HepG2 (cell line): ENCODE data around the gene CASP7. TPM values are rescaled to one million over a fixed set of nuclear protein-coding genes. Genes with fewer than 3 reads are reported as not detected.

Experiments
- ATAC-seq: fragments of 200-7000 bp; cut with Tn5 transposase; 3 replicates; pipeline ENCODE4 v1.9.1; 2020; ENCODE audit warnings: mild to moderate bottlenecking, moderate library complexity
- BruUV-seq: library from RNA; stranded (reverse); fragments of 400-500 nt; replicated peaks from 2 replicates; lab custom pipeline; 2021; lab: Mats Ljungman, UMichigan
- CTCF ChIA-PET: fragments of 300-600 bp; formaldehyde crosslinking; extraction: SDS; loops from one replicate; lab custom pipeline; 2021; ENCODE audit warnings: low total read pairs, inconsistent platforms, low intra/inter-chr PET ratio; lab: Yijun Ruan, JAX
- POLR2A ChIA-PET: fragments of 350-600 bp; sonication (Branson Sonifier 250); formaldehyde crosslinking; loops from one replicate; lab custom pipeline; 2020; ENCODE audit warnings: antibody characterized with exemption, inconsistent platforms; lab: Yijun Ruan, JAX
- DNase-seq: peaks from one replicate; pipeline ENCODE4 v3.0.0-alpha.2; 2015; ENCODE audit warnings: low spot score
- FAIRE-seq: peaks from 3 replicates; lab custom pipeline; 2011; peaks lifted over from hg19 to GRCh38; lab: Jason Lieb, UNC
- H2AFZ ChIP-seq: one replicate; pipeline ENCODE4 v1.6.1; 2011; ENCODE audit warnings: low read length, inconsistent platforms
- H3K27ac ChIP-seq: fragments of 300-600 bp; 3 replicates; pipeline ENCODE4 v1.8.0; 2011; ENCODE audit warnings: mixed run types, mild to moderate bottlenecking, mixed read lengths, low read length, inconsistent platforms; ENCODE audit not compliant: insufficient read depth; ENCODE audit errors: extremely low read length
- H3K27me3 ChIP-seq, 2 experiments: fragments of 200-600 bp in 1 of 2; 2 replicates in 1 of 2; 3 replicates in 1 of 2; pipeline versions ENCODE4 v1.6.0 to v1.8.0; 2011; ENCODE audit warnings: low read length in 2 of 2, mild to moderate bottlenecking in 2 of 2, moderate library complexity in 2 of 2, inconsistent platforms in 1 of 2; ENCODE audit not compliant: insufficient read depth in 2 of 2, control insufficient read depth in 1 of 2
- H3K36me3 ChIP-seq, 2 experiments: fragments of 200-600 bp in 1 of 2; replicated peaks in 1 of 2; 2 replicates in 1 of 2; 3 replicates in 1 of 2; pipeline versions ENCODE4 v1.5.1 to v1.8.0; 2011; ENCODE audit warnings: low read length in 2 of 2, inconsistent platforms in 1 of 2; ENCODE audit not compliant: insufficient read depth in 2 of 2, control insufficient read depth in 1 of 2
- H3K4me1 ChIP-seq: 2 replicates; pipeline ENCODE4 v1.5.1; 2012; ENCODE audit warnings: low read length, inconsistent platforms; ENCODE audit not compliant: insufficient read depth
- H3K4me2 ChIP-seq: 2 replicates; pipeline ENCODE4 v1.6.0; 2011; ENCODE audit warnings: low read depth, low read length, inconsistent platforms
- H3K4me3 ChIP-seq, 3 experiments: fragments of 200-600 bp in 1 of 3; sonication (generic), shearing (Covaris generic) in 1 of 3; replicated peaks in 1 of 3; 2 replicates each; pipeline ENCODE4 v1.5.1; 2011 to 2016; ENCODE audit warnings: low read length in 3 of 3, inconsistent platforms in 2 of 3, low read depth in 2 of 3, mild to moderate bottlenecking in 2 of 3, control low read depth in 1 of 3, mixed read lengths in 1 of 3; ENCODE audit not compliant: insufficient read depth in 1 of 3
- H3K79me2 ChIP-seq: one replicate; pipeline ENCODE4 v1.6.1; 2011; ENCODE audit warnings: low read length, inconsistent platforms; ENCODE audit not compliant: insufficient read depth
- H3K9ac ChIP-seq: 2 replicates; pipeline ENCODE4 v1.6.0; 2011; ENCODE audit warnings: mild to moderate bottlenecking, low read depth, low read length, inconsistent platforms; ENCODE audit not compliant: insufficient read depth
- H3K9me3 ChIP-seq: 2 replicates; pipeline ENCODE4 v1.5.1; 2012; ENCODE audit warnings: mild to moderate bottlenecking, low read length
- H4K20me1 ChIP-seq: 2 replicates; pipeline ENCODE4 v1.6.0; 2011; ENCODE audit warnings: inconsistent platforms, mild to moderate bottlenecking, low read length, moderate library complexity; ENCODE audit not compliant: insufficient read depth
- BRF2 ChIP-seq: sonication (generic); formaldehyde crosslinking; IDR thresholded peaks from 2 replicates; pipeline ENCODE4 v1.8.1; 2022; ENCODE audit warnings: mild to moderate bottlenecking, missing genetic modification reagents
- CHCHD3 ChIP-seq: sonication (generic); formaldehyde crosslinking; IDR thresholded peaks from 2 replicates; pipeline ENCODE4 v1.8.0; 2022; ENCODE audit warnings: mild to moderate bottlenecking, missing genetic modification reagents, moderate library complexity
- CTCF ChIP-seq: sonication (generic); formaldehyde crosslinking; IDR thresholded peaks from 2 replicates; pipeline ENCODE4 v1.5.0; 2020; ENCODE audit warnings: mild to moderate bottlenecking, missing genetic modification reagents, moderate library complexity
- DR1 ChIP-seq: sonication (generic); formaldehyde crosslinking; IDR thresholded peaks from 2 replicates; pipeline ENCODE4 v1.8.0; 2021; ENCODE audit warnings: mild to moderate bottlenecking, missing genetic modification reagents, inconsistent platforms
- NCOA5 ChIP-seq: sonication (generic); formaldehyde crosslinking; IDR thresholded peaks from 2 replicates; pipeline ENCODE4 v1.4.0; 2020; ENCODE audit warnings: missing genetic modification reagents
- NCOR1 ChIP-seq: fragments of 200-600 bp; sonication (generic); IDR thresholded peaks from 2 replicates; pipeline ENCODE4 v1.7.0; 2017; ENCODE audit warnings: antibody characterized with exemption, low read length, borderline replicate concordance
- SP140L ChIP-seq: sonication (generic); formaldehyde crosslinking; IDR thresholded peaks from 2 replicates; pipeline ENCODE4 v1.4.0; 2020; ENCODE audit warnings: missing genetic modification reagents, borderline replicate concordance
- SPEN ChIP-seq: sonication (generic); formaldehyde crosslinking; IDR thresholded peaks from 2 replicates; pipeline ENCODE4 v1.5.1; 2020; ENCODE audit warnings: low read depth, mild to moderate bottlenecking, missing genetic modification reagents
- THAP9 ChIP-seq: sonication (generic); formaldehyde crosslinking; IDR thresholded peaks from 2 replicates; pipeline ENCODE4; 2020; ENCODE audit warnings: missing genetic modification reagents, mild to moderate bottlenecking, borderline replicate concordance
- ZFP91 ChIP-seq: sonication (generic); formaldehyde crosslinking; IDR thresholded peaks from 2 replicates; pipeline ENCODE4 v1.9.0; 2022; ENCODE audit warnings: missing genetic modification reagents, mild to moderate bottlenecking, borderline replicate concordance
- WGBS: methylation state at CpG from one replicate; pipeline ENCODE4 v1.1.6; 2017; ENCODE audit warnings: low lambda C conversion rate; 5-methylcytosine and 5-hydroxymethylcytosine counted together
- in situ Hi-C: cut with HindIII; loops from 2 replicates; pipeline ENCODE4 v1.10.0; 2017; ENCODE audit warnings: low pct_unique_long_range_greater_than_20kb; ENCODE audit not compliant: extremely low pct_ligation_motif_present
- intact Hi-C: fragments of 100-400 bp; cut with micrococcal nuclease; formaldehyde crosslinking; loops from one replicate; pipeline ENCODE4 v1.10.0; 2022; ENCODE audit not compliant: unreplicated experiment
- polyA plus RNA-seq, 8 experiments: library from polyadenylated mRNA; depleted of rRNA in 3 of 8; stranded (reverse) in 7 of 8; unstranded in 1 of 8; fragments of >200 nt; fragmentation: Illumina TruSeq in 4 of 8; extraction: Trizol in 4 of 8; gene quantifications; 2 replicates each; pipeline versions ENCODE4 v1.2.1 to v1.2.3, GENCODE V29; 2011 to 2016; ENCODE audit warnings: low read depth in 4 of 8, missing spikeins in 1 of 8, mixed read lengths in 1 of 8; ENCODE audit not compliant: insufficient read depth in 1 of 8
- total RNA-seq, 5 experiments: library from RNA; depleted of rRNA; stranded (reverse); fragments of >200 nt; fragmentation: Illumina TruSeq; extraction: Trizol; gene quantifications; 2 replicates each; pipeline ENCODE4 v1.2.3, GENCODE V29; 2016; ENCODE audit warnings: low read depth in 1 of 5

Gene CASP7
- total and polyA plus RNA-seq, 2 of the 13 experiments (the other 11 are each of a cell fraction or from before 2014, with no cell fraction given), result 11.9 to 39.3 TPM

GRCh38 chr10:113740850-113741249 lies 61.1 kb downstream of the CASP7 start:
- Histone ChIP-seq H3K4me3 (no peak overlapping the region), H3K27ac (no peak overlapping the region), H3K9me3 (no peaks in the 10 kb centered on the region), H3K27me3 (no peaks in the 10 kb centered on the region), H3K79me2 (no peaks in the 10 kb centered on the region), H3K4me1 (peaks cover 9% of the 10 kb centered on the region), H3K9ac (no peak overlapping the region), H3K4me2 (no peak overlapping the region), H2AFZ (no peak overlapping the region), H3K36me3 (no peaks in the 10 kb centered on the region), H4K20me1 (no peaks in the 10 kb centered on the region)
- ATAC-seq (no peak), FAIRE-seq (no peak), DNase-seq (no peak)
- in situ Hi-C loops (no loop called here), intact Hi-C loops (no loop called here)
- CTCF ChIA-PET, result no interaction called here
- no TSS peak for BruUV-seq
- POLR2A ChIA-PET, result no interaction called here
- 78% methylated on average over 3 of the region's 3 CpGs for WGBS
- TF ChIP-seq ZFP91 (CRISPR knock-in tag), result no peak
- TF ChIP-seq NCOA5, result no peak
- no peak for TF ChIP-seq CHCHD3 (CRISPR knock-in tag)
- TF ChIP-seq CTCF (CRISPR knock-in tag), result no peak
- TF ChIP-seq NCOR1, result no peak
- no peak for TF ChIP-seq THAP9 (CRISPR knock-in tag)
- TF ChIP-seq SP140L (CRISPR knock-in tag), result no peak
- TF ChIP-seq SPEN, result no peak
- no peak for TF ChIP-seq BRF2 (CRISPR knock-in tag)
- no peak for TF ChIP-seq DR1
